ENCODE results near the gene PRSS23. TPM values are rescaled to one million over a fixed set of nuclear protein-coding genes. Genes with fewer than 3 reads are reported as not detected.

PRSS23 gene
- total and polyA plus RNA-seq, 2 donors (not counting 3 experiments of a cell fraction or from before 2014, with no cell fraction given), result 146 to 278 TPM

GRCh38 chr11:86753459-86753858 is 46.9 kb upstream of the PRSS23 start:
- no peaks in the 10 kb centered on the region for H3K9me1 ChIP-seq (replicated peaks; ENCODE audit: control insufficient read depth, extremely low read depth, insufficient read depth, low read length)
- POLR2A ChIA-PET, result no interaction called here
- dilution Hi-C loops (cut with MboI; ENCODE audit: extremely low pct_ligation_motif_present, low sequenced_read_pairs), result no loop called here
- H3K27me3 ChIP-seq (ENCODE audit: control insufficient read depth in 2 of 2, insufficient read depth in 2 of 2, low read length in 2 of 2), result no peaks in the 10 kb centered on the region
- H3K4me3 ChIP-seq (replicated peaks in 1 of 3; ENCODE audit: insufficient read depth in 1 of 3, low read depth in 1 of 3, low read length in 3 of 3), result no peak overlapping the region
- no peak overlapping the region for H3K9ac ChIP-seq (replicated peaks; ENCODE audit: extremely low read depth, insufficient read depth, low read length)
- H3K79me2 ChIP-seq (ENCODE audit: control insufficient read depth, insufficient read depth, low read length), result no peaks in the 10 kb centered on the region
- CTCF ChIA-PET, result no interaction called here
- no peak for TF ChIP-seq CTCF (IDR thresholded peaks at IDR 0.05; ENCODE audit: extremely low read depth in 1 of 2, insufficient read depth in 1 of 2, low read depth in 1 of 2, low read length in 2 of 2)
- H3K27ac ChIP-seq (ENCODE audit: insufficient read depth, low read depth, low read length), result no peak overlapping the region
- H4K20me1 ChIP-seq (replicated peaks; ENCODE audit: control insufficient read depth, extremely low read depth, insufficient read depth, low read length), result no peaks in the 10 kb centered on the region
- H3K4me2 ChIP-seq (ENCODE audit: insufficient read depth, low read length), result no peak overlapping the region
- intact Hi-C loops (cut with micrococcal nuclease), result no loop called here
- no peak overlapping the region for H2AFZ ChIP-seq (ENCODE audit: low read depth, low read length)
- no peaks in the 10 kb centered on the region for H3K4me1 ChIP-seq (ENCODE audit: control insufficient read depth, extremely low read depth, insufficient read depth, low read length)
- FAIRE-seq, result no peak
- no TSS peak for BruUV-seq (replicated peaks)
- H3K36me3 ChIP-seq (ENCODE audit: control insufficient read depth in 2 of 2, extremely low read depth in 1 of 2, insufficient read depth in 2 of 2, low read length in 2 of 2), result no peaks in the 10 kb centered on the region
- DNase-seq (ENCODE audit: low read depth, low spot score), result no peak
- no peaks in the 10 kb centered on the region for H3K9me3 ChIP-seq (replicated peaks; ENCODE audit: control insufficient read depth, insufficient read depth, low read length)

- Histone ChIP-seq H3K4me1 (ENCODE audit: control insufficient read depth, extremely low read depth, insufficient read depth, low read length) (no peaks in the 10 kb centered on the region), H3K4me3 (replicated peaks in 1 of 3; ENCODE audit: insufficient read depth in 1 of 3, low read depth in 1 of 3, low read length in 3 of 3) (no peak overlapping the region), H2AFZ (ENCODE audit: low read depth, low read length) (no peak overlapping the region), H3K27me3 (ENCODE audit: control insufficient read depth in 2 of 2, insufficient read depth in 2 of 2, low read length in 2 of 2) (no peaks in the 10 kb centered on the region), H3K9me1 (replicated peaks; ENCODE audit: control insufficient read depth, extremely low read depth, insufficient read depth, low read length) (no peaks in the 10 kb centered on the region), H3K36me3 (ENCODE audit: control insufficient read depth in 2 of 2, extremely low read depth in 1 of 2, insufficient read depth in 2 of 2, low read length in 2 of 2) (no peaks in the 10 kb centered on the region), H3K27ac (ENCODE audit: insufficient read depth, low read depth, low read length) (no peak overlapping the region), H3K9ac (replicated peaks; ENCODE audit: extremely low read depth, insufficient read depth, low read length) (no peak overlapping the region), H4K20me1 (replicated peaks; ENCODE audit: control insufficient read depth, extremely low read depth, insufficient read depth, low read length) (no peaks in the 10 kb centered on the region), H3K4me2 (ENCODE audit: insufficient read depth, low read length) (no peak overlapping the region), H3K9me3 (replicated peaks; ENCODE audit: control insufficient read depth, insufficient read depth, low read length) (no peaks in the 10 kb centered on the region), H3K79me2 (ENCODE audit: control insufficient read depth, insufficient read depth, low read length) (no peaks in the 10 kb centered on the region)
- TF ChIP-seq CTCF (IDR thresholded peaks at IDR 0.05; ENCODE audit: extremely low read depth in 1 of 2, insufficient read depth in 1 of 2, low read depth in 1 of 2, low read length in 2 of 2), result no peak
- no peak for TF ChIP-seq MYC (IDR thresholded peaks at IDR 0.05; ENCODE audit: low read depth, low read length)
- no peak for TF ChIP-seq EZH2 (IDR thresholded peaks at IDR 0.05; ENCODE audit: borderline replicate concordance, low read depth, low read length, severe bottlenecking)
- no peak for TF ChIP-seq MAX (IDR thresholded peaks at IDR 0.05; ENCODE audit: insufficient read depth, insufficient read length)
- no peak for TF ChIP-seq POLR2A (IDR thresholded peaks at IDR 0.05; ENCODE audit: low read depth, low read length)
- no peak for TF ChIP-seq JUN (IDR thresholded peaks at IDR 0.05; ENCODE audit: borderline replicate concordance, insufficient read depth, insufficient read length, low read depth)
- TF ChIP-seq GATA2 (IDR thresholded peaks at IDR 0.05; ENCODE audit: insufficient read depth, insufficient read length, low read depth, low read length), result no peak
- no peak for TF ChIP-seq POLR2AphosphoS5 (IDR thresholded peaks at IDR 0.05; ENCODE audit: insufficient read depth, low read depth, low read length)
- no peak for TF ChIP-seq FOS (IDR thresholded peaks at IDR 0.05; ENCODE audit: borderline replicate concordance, insufficient read depth, low read length)
- FAIRE-seq (no peak), DNase-seq (ENCODE audit: low read depth, low spot score) (no peak)
- BruUV-seq (replicated peaks), result no TSS peak
- intact Hi-C loops (cut with micrococcal nuclease) (no loop called here), dilution Hi-C loops (cut with MboI; ENCODE audit: extremely low pct_ligation_motif_present, low sequenced_read_pairs) (no loop called here)
- POLR2A ChIA-PET, result no interaction called here
- CTCF ChIA-PET, result interaction anchor here (0.7 to 1.0 kb wide), 3 partner anchors 8 to 217 kb away, joined by 3 read pairs; no protein-coding TSS in a partner anchor
Observed at GRCh38 chr11:86755146-86755545, 45.2 kb upstream of the PRSS23 start.

Measured in endothelial cell of umbilical vein (primary cell).